A673 (cell line): ENCODE results near the gene GPR17.

Source experiments
- CTCF ChIP-seq: fragments of 300-800, 200-600 bp; sonication (generic); conservative IDR thresholded peaks from 2 replicates; pipeline ENCODE4 v1.5.1; 2017; ENCODE audit warnings: low read depth, mild to moderate bottlenecking, antibody characterized with exemption, low read length, moderate library complexity, mixed read lengths
- EZH2 ChIP-seq: fragments of 200-600 bp; sonication (generic); IDR thresholded peaks from 2 replicates; pipeline ENCODE4 v1.6.1; 2017; ENCODE audit warnings: borderline replicate concordance, low read depth, mild to moderate bottlenecking, mixed read lengths, antibody characterized with exemption, low read length; ENCODE audit not compliant: poor library complexity, severe bottlenecking

- TF ChIP-seq EZH2 (no peak), CTCF (no peak)
These were observed 13.7 kb downstream of the GPR17 start for GRCh38 chr2:127659408-127660290.
